GM10248 (cell line): ENCODE results near the gene TMEM229A.

ENCODE experiments used
- CTCF ChIA-PET: fragments of 300-600 bp; sonication (Branson Sonifier 250); formaldehyde crosslinking; extraction: SDS; loops from one replicate; lab custom pipeline; 2021; ENCODE audit warnings: antibody characterized with exemption; lab: Yijun Ruan, JAX
- POLR2A ChIA-PET: fragments of 350-650 bp; sonication (Branson Sonifier 250); formaldehyde crosslinking; extraction: SDS; loops from one replicate; lab custom pipeline; 2020; ENCODE audit warnings: antibody characterized with exemption; lab: Yijun Ruan, JAX
- DNase-seq: peaks from one replicate; pipeline ENCODE4 v3.0.0; 2012; ENCODE audit errors: extremely low spot score
- TF ChIP-seq, protein P1 (sequence below): IDR thresholded peaks from 2 replicates; pipeline ENCODE4 v1.5.1; 2012; ENCODE audit warnings: mild to moderate bottlenecking, low read depth; ENCODE audit errors: extremely low read depth, missing control alignments, control extremely low read depth

TMEM229A gene

DNA sequence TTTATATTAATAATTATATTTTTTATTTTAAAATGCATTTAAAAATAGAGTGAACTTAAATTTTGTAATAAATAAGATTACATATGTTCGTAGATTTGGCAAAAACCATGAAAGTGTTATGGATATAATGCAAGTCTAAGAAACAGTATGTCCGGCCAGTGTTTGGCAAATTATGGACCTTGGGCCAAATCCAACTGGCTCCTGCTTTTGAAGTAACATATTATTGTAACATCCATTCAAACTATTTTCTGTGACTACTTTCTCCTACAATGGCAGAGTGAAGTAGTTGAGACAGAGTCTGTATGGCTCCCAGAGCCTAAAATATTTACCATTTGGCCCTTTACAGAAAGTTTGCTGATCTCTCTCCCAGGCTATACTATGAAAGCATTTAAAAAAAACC, 38.9 kb downstream of the TMEM229A start:
- ChIA-PET POLR2A (no interaction called here), CTCF (interaction anchor here (1.0 to 2.0 kb wide), 3 partner anchors 9 to 11 kb away, joined by 3 to 5 read pairs (median 4); no protein-coding TSS in a partner anchor)
- DNase-seq: no peak
- TF ChIP-seq, protein P1, sequence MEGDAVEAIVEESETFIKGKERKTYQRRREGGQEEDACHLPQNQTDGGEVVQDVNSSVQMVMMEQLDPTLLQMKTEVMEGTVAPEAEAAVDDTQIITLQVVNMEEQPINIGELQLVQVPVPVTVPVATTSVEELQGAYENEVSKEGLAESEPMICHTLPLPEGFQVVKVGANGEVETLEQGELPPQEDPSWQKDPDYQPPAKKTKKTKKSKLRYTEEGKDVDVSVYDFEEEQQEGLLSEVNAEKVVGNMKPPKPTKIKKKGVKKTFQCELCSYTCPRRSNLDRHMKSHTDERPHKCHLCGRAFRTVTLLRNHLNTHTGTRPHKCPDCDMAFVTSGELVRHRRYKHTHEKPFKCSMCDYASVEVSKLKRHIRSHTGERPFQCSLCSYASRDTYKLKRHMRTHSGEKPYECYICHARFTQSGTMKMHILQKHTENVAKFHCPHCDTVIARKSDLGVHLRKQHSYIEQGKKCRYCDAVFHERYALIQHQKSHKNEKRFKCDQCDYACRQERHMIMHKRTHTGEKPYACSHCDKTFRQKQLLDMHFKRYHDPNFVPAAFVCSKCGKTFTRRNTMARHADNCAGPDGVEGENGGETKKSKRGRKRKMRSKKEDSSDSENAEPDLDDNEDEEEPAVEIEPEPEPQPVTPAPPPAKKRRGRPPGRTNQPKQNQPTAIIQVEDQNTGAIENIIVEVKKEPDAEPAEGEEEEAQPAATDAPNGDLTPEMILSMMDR: no peak

DNA sequence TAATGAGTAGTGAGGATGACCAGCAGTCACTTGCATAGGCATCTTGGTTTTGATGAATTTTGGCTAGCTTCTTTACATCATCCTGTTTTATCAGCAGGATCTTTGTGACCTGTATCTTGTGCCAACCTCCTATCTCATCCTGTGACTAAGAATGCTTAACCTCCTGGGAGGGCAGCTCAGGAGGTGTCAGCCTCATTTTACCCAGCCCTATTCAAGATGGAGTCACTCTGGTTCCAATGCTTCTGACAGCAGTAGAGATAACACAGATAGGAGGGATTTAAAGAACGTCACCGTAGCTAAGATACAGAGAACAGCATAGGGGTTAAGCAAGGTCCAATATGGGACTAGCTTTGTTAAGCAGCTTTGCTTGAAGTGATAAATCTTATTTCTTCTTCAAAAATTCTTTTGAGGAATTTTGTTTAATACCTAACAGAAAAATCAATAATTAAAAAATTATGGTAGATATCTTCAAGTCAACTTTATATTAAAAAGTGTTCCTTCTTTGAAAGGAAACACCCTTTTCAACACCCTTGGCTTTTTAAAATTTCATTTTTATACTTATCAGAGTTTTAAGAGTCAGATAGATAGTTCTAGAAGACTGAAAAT, 39.9 kb downstream of the TMEM229A start:
- POLR2A ChIA-PET: no interaction called here
- TF ChIP-seq, protein P1: no peak
- no peak for DNase-seq
- CTCF ChIA-PET: interaction anchor here (1.0 to 2.0 kb wide), 3 partner anchors 10 to 12 kb away, joined by 3 to 5 read pairs (median 4); no protein-coding TSS in a partner anchor

DNA sequence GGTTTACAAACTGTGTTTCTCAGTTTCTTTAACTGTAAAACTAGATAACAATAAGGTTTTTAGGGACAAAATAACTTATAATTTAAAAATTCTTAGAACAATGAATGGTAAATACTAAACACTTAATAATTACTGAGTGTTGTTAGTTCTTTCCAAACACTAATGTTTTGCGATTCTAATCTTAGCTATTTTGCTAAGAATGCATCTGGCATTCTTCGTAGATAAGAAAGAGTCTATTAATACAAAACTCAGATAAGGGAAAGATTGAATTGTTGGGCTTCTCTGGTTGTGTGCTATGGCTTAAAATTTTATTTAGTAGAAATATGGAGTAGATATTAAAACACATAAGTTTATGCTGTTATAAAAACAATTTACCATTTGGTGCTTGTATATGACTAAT, 45.4 kb downstream of the TMEM229A start:
- no peak for DNase-seq
- TF ChIP-seq, protein P1: no peak
- CTCF ChIA-PET: no interaction called here
- POLR2A ChIA-PET: no interaction called here
